Liver (tissue), 3 donors: Measurements from ENCODE around the gene FZD7.

Source experiments
- CTCF ChIP-seq: fragments of 150-350 bp; IDR thresholded peaks from 2 replicates; pipeline ENCODE4 v1.5.1; 2017; ENCODE audit warnings: improper control_type of control experiment, low read depth, low read length; ENCODE audit not compliant: missing input control
- EGR1 ChIP-seq, 2 donors: IDR thresholded peaks; 2 replicates each; pipeline ENCODE4 v1.6.1; 2016 to 2018; ENCODE audit warnings: antibody characterized with exemption in 2 of 2, low read depth in 2 of 2
- FOXA1 ChIP-seq: IDR thresholded peaks from 2 replicates; pipeline ENCODE4 v1.6.1; 2016; ENCODE audit warnings: antibody characterized with exemption
- FOXA2 ChIP-seq: IDR thresholded peaks from 2 replicates; pipeline ENCODE4 v1.6.1; 2016; ENCODE audit warnings: antibody characterized with exemption
- GABPA ChIP-seq, 2 donors: IDR thresholded peaks in 1 of 2; conservative IDR thresholded peaks in 1 of 2; 2 replicates each; pipeline ENCODE4 v1.6.1; 2016; ENCODE audit warnings: antibody characterized with exemption in 2 of 2, mild to moderate bottlenecking in 1 of 2, moderate library complexity in 1 of 2
- MAX ChIP-seq: IDR thresholded peaks from 2 replicates; pipeline ENCODE4 v1.6.1; 2016; ENCODE audit warnings: antibody characterized with exemption
- RAD21 ChIP-seq, 2 donors: IDR thresholded peaks; 2 replicates each; pipeline ENCODE4 v1.6.1; 2016; ENCODE audit warnings: antibody characterized with exemption in 2 of 2, mild to moderate bottlenecking in 2 of 2
- REST ChIP-seq: IDR thresholded peaks from 2 replicates; pipeline ENCODE4 v1.6.1; 2016; ENCODE audit warnings: antibody characterized with exemption, mild to moderate bottlenecking
- RXRA ChIP-seq, 2 donors: IDR thresholded peaks; 2 replicates each; pipeline ENCODE4 v1.6.1; 2017 to 2018; ENCODE audit warnings: antibody characterized with exemption in 2 of 2, mild to moderate bottlenecking in 1 of 2
- SP1 ChIP-seq: IDR thresholded peaks from 2 replicates; pipeline ENCODE4 v1.6.1; 2018; ENCODE audit warnings: antibody characterized with exemption, mild to moderate bottlenecking
- YY1 ChIP-seq: IDR thresholded peaks from 2 replicates; pipeline ENCODE4 v1.6.1; 2016; ENCODE audit warnings: antibody characterized with exemption, mild to moderate bottlenecking
- ZBTB33 ChIP-seq: IDR thresholded peaks from 2 replicates; pipeline ENCODE4 v1.6.1; 2016; ENCODE audit warnings: antibody characterized with exemption
- donor health status: healthy.
- donor health status: healthy.

GRCh38 chr2:202060218-202060617 is 26.6 kb downstream of the FZD7 start:
- no peak for TF ChIP-seq CTCF
- no peak for TF ChIP-seq GABPA (IDR thresholded peaks at IDR 0.05 in 1 of 2, conservative IDR thresholded peaks at IDR 0.05 in 1 of 2)
- TF ChIP-seq MAX = no peak
- no peak for TF ChIP-seq REST
- no peak for TF ChIP-seq SP1
- TF ChIP-seq RAD21 (IDR thresholded peaks at IDR 0.05) = no peak
- TF ChIP-seq FOXA2 = no peak
- no peak for TF ChIP-seq EGR1 (IDR thresholded peaks at IDR 0.05; ENCODE audit: low read depth in 2 of 2)
- no peak for TF ChIP-seq FOXA1
- no peak for TF ChIP-seq ZBTB33
- TF ChIP-seq RXRA (IDR thresholded peaks at IDR 0.05) = no peak
- no peak for TF ChIP-seq YY1
